ENCODE measurements around the gene TMEM190. TPM values are rescaled to one million over a fixed set of nuclear protein-coding genes. Genes with fewer than 3 reads are reported as not detected.
"Not testable (repeated sequence)": the region's sequence is repeated elsewhere in the genome, so short reads cannot be mapped to it uniquely, and the experiment has no call there.

Gene TMEM190
- total RNA-seq, 4 donors from 2014 or later: 2.7 TPM; not detected in 3

DNA sequence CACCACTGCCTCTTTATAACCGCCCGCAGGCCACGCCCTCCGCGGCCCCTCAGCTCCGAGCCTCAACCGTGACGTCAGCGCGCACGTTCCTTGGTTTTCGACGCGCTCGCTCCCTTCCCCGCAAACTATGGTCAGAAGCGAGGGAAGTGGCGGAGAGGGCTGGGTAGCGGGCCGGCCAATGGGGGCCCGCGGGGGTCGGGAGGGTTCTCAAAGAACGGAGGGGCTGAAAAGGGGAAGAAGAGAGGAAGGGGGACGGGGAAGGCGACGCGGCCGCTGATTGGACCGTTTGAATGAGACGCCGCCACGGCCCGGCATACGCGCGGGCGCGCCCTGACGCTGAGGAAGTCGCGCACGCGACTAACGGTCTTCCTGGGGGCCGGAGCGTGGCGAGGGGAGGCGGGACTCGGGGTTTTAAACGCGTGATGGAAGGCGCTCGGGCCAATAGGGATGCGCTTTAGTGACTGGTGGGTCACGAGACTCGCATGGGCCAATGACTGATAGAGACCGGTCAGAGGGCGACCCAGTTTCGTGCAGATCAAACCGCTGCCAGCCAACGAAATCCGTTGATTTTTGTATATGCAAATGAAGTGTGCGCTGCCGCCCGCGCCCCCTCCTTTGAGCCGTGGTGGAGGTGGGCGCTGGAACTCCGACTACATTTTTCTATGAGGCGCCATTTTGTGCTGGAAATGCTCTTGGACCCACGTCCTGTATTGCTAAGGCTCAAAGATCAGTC, 31.3 kb downstream of the TMEM190 start:
- peak; percentile 94 to 96 for DNase-seq (ENCODE audit: low spot score in 2 of 2)
- H3K9me3 ChIP-seq: no peaks in the 10 kb centered on the region
- H3K36me3 ChIP-seq: peaks cover 0 to 27% (median 2%) of the 10 kb centered on the region in 3 donors
- H3K4me3 ChIP-seq: peak overlapping the region; percentile 76 to 99 (median 90)
- 1% methylated on average over 67 to 72 of the region's 72 CpGs for WGBS, 2 donors
- TF ChIP-seq, protein P1, sequence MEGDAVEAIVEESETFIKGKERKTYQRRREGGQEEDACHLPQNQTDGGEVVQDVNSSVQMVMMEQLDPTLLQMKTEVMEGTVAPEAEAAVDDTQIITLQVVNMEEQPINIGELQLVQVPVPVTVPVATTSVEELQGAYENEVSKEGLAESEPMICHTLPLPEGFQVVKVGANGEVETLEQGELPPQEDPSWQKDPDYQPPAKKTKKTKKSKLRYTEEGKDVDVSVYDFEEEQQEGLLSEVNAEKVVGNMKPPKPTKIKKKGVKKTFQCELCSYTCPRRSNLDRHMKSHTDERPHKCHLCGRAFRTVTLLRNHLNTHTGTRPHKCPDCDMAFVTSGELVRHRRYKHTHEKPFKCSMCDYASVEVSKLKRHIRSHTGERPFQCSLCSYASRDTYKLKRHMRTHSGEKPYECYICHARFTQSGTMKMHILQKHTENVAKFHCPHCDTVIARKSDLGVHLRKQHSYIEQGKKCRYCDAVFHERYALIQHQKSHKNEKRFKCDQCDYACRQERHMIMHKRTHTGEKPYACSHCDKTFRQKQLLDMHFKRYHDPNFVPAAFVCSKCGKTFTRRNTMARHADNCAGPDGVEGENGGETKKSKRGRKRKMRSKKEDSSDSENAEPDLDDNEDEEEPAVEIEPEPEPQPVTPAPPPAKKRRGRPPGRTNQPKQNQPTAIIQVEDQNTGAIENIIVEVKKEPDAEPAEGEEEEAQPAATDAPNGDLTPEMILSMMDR (IDR thresholded peaks at IDR 0.05): peak in 1 of 5 experiments; percentile 10
- TF ChIP-seq EP300 (IDR thresholded peaks at IDR 0.05) (peak; percentile 73 to 91), POLR2A (IDR thresholded peaks at IDR 0.05) (no peak)
- H3K4me1 ChIP-seq: peaks cover 0 to 27% (median 14%) of the 10 kb centered on the region in 4 donors
- H3K27me3 ChIP-seq: no peaks in the 10 kb centered on the region
- H3K27ac ChIP-seq: peak overlapping the region; percentile 95 to 98 (median 98)

DNA sequence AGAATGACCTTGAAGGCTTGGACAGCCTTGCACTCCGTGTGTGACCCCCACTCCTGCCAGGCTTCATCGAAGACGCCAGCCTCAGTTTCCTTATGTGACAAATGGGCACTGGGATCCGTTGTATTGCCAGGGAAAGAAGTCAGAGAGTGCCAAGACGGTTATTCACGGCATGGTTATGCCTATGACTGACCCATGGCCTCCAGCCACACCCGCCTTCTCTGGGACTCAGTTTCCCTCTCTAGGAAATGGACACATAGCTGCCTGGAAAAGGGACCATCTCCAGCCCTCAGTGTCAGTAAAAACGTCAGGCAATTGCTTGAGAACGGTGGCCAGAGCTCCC, 31.9 kb downstream of the TMEM190 start:
- peak overlapping the region; percentile 95 to 98 (median 98) for H3K27ac ChIP-seq
- no peaks in the 10 kb centered on the region for H3K9me3 ChIP-seq
- H3K4me1 ChIP-seq: peaks cover 0 to 23% (median 13%) of the 10 kb centered on the region in 4 donors
- peaks cover 0 to 21% (median 0%) of the 10 kb centered on the region in 3 donors for H3K36me3 ChIP-seq
- no peak for DNase-seq (ENCODE audit: low spot score in 2 of 2)
- 67 to 69% methylated on average over 9 of the region's 9 CpGs for WGBS, 2 donors
- TF ChIP-seq, protein P1 (IDR thresholded peaks at IDR 0.05): peak in 1 of 5 experiments; percentile 5
- no peak for TF ChIP-seq EP300 (IDR thresholded peaks at IDR 0.05)
- peak overlapping the region; percentile 41 to 95 (median 80) for H3K4me3 ChIP-seq
- no peaks in the 10 kb centered on the region for H3K27me3 ChIP-seq

DNA sequence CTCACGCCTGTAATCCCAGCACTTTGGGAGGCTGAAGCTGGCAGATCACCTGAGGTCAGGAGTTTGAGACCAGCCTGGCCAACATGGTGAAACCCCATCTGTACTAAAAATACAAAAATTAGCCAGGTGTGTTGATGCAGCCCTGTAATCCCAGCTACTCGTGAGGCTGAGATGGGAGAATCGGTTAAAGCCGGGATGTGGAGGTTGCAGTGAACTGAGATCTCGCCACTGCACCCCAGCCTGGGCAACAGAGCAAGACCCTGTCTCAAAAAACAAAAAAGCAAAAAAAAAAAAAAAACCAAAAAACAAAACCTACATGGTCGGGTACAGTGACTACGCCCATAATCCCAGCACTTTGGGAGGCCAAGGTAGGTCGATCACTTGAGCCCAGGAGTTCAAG, 32.6 kb downstream of the TMEM190 start:
- not testable (repeated sequence) for DNase-seq (ENCODE audit: low spot score in 2 of 2); H3K4me3 ChIP-seq; H3K9me3 ChIP-seq; H3K27me3 ChIP-seq; H3K27ac ChIP-seq
- WGBS, 2 donors: 91 to 97% methylated on average over 8 of the region's 8 CpGs
- H3K4me1 ChIP-seq: peaks cover 0 to 23% (median 13%) of the 10 kb centered on the region in 4 donors
- H3K36me3 ChIP-seq: peaks cover 0 to 14% (median 0%) of the 10 kb centered on the region in 3 donors

DNA sequence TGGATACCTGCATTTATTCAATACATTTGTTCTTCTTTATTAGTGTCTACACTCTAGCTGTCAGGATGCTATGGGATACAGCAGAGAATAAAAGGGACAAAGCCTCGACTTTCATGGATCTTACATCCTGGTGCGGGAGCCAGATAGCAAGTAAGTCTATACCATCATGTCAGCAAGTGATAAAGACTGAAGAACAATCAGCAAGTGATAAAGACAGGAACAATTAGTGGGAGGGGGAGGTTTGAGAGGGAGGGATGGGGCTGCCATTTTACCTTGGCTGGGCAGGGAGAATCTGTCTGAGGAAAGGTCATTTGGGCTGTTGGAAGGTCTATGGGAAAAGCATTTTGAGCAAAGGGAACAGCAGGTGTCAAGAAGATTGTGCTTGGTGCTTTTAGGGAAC, 33.5 kb downstream of the TMEM190 start:
- Histone ChIP-seq H3K4me1 (peaks cover 0 to 23% (median 13%) of the 10 kb centered on the region in 4 donors), H3K36me3 (peaks cover 0 to 7% (median 0%) of the 10 kb centered on the region in 3 donors), H3K27me3 (no peaks in the 10 kb centered on the region), H3K27ac (no peak overlapping the region), H3K4me3 (no peak overlapping the region), H3K9me3 (no peaks in the 10 kb centered on the region)
- WGBS, 2 donors: 95 to 96% methylated on average over 2 of the region's 2 CpGs
- no peak for DNase-seq (ENCODE audit: low spot score in 2 of 2)
- TF ChIP-seq, protein P1 (IDR thresholded peaks at IDR 0.05): no peak
- no peak for TF ChIP-seq POLR2A (IDR thresholded peaks at IDR 0.05)
- no peak for TF ChIP-seq EP300 (IDR thresholded peaks at IDR 0.05)

DNA sequence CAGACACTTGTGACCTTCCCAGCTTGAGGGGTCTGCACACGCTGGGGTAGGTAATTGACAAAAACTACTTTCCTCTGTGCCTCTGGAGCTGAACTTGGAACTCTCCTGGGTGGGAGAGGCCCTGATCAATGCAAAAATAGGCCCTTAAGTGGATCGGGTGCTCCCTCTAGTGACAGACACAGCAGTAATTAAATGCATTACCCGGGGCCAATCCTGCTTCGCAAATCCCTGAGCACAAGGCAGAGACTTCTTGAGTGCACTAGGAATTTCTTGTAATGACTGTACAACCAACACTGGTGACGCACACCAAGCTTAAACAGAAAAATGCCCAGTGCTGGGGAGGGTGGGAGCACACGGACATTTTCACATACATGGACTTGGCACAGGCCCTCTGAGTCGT, 41.6 kb downstream of the TMEM190 start:
- Histone ChIP-seq H3K27me3 (no peaks in the 10 kb centered on the region), H3K36me3 (no peaks in the 10 kb centered on the region), H3K4me3 (no peak overlapping the region), H3K4me1 (peaks cover 0 to 8% (median 0%) of the 10 kb centered on the region in 4 donors), H3K27ac (peak overlapping the region in 2 of 4 donors; percentile 43 to 58), H3K9me3 (no peaks in the 10 kb centered on the region)
- 7 to 21% methylated on average over 7 of the region's 7 CpGs for WGBS, 2 donors
- DNase-seq (ENCODE audit: low spot score in 2 of 2): peak in 1 of 2 donors; percentile 54
- TF ChIP-seq EP300 (IDR thresholded peaks at IDR 0.05) (no peak), POLR2A (IDR thresholded peaks at IDR 0.05) (no peak)
- TF ChIP-seq, protein P1 (IDR thresholded peaks at IDR 0.05): peak; percentile 53 to 77 (median 68)

Data from tibial nerve (tissue), 4 donors.